Measurements from ENCODE around the gene SLC6A2. TPM values are rescaled to one million over a fixed set of nuclear protein-coding genes. Genes with fewer than 3 reads are reported as not detected.

The SLC6A2 gene
- total RNA-seq, 2 experiments from 2014 or later = not detected

DNA sequence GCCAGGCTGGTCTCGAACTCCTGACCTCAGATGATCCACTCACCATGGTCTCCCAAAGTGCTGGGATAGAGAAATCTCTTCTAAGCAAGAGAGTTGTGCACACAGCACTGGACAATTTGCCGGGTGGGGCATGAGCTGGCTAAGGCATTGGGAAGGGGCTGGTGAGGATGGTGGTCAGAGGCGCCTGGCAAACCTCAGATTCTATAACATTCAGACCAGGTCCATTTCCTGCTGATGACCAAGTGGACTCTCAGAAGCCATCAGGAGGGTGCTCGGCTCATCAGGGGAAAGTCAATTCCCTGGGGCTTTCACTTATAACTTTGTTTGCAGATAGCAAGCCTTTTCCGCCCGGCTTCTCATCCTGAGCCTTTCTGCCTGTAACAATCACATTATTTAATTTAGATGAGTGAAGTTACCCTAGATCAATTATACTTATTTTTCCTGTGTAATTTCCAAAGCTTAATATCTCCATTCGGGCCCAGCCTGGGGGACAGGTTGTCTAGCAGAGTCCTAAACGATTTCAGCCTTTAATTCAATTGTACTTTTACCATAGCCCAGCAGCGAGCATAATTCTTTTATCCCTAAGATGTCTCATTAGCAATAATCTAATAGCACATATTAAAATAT lies 15.0 kb upstream of the SLC6A2 start:
- TF ChIP-seq, protein P1, sequence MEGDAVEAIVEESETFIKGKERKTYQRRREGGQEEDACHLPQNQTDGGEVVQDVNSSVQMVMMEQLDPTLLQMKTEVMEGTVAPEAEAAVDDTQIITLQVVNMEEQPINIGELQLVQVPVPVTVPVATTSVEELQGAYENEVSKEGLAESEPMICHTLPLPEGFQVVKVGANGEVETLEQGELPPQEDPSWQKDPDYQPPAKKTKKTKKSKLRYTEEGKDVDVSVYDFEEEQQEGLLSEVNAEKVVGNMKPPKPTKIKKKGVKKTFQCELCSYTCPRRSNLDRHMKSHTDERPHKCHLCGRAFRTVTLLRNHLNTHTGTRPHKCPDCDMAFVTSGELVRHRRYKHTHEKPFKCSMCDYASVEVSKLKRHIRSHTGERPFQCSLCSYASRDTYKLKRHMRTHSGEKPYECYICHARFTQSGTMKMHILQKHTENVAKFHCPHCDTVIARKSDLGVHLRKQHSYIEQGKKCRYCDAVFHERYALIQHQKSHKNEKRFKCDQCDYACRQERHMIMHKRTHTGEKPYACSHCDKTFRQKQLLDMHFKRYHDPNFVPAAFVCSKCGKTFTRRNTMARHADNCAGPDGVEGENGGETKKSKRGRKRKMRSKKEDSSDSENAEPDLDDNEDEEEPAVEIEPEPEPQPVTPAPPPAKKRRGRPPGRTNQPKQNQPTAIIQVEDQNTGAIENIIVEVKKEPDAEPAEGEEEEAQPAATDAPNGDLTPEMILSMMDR (conservative IDR thresholded peaks at IDR 0.05; ENCODE audit: low read length) = no peak
- no peak for TF ChIP-seq EZH2phosphoT487 (IDR thresholded peaks at IDR 0.05; ENCODE audit: borderline replicate concordance, low read depth, low read length)

DNA sequence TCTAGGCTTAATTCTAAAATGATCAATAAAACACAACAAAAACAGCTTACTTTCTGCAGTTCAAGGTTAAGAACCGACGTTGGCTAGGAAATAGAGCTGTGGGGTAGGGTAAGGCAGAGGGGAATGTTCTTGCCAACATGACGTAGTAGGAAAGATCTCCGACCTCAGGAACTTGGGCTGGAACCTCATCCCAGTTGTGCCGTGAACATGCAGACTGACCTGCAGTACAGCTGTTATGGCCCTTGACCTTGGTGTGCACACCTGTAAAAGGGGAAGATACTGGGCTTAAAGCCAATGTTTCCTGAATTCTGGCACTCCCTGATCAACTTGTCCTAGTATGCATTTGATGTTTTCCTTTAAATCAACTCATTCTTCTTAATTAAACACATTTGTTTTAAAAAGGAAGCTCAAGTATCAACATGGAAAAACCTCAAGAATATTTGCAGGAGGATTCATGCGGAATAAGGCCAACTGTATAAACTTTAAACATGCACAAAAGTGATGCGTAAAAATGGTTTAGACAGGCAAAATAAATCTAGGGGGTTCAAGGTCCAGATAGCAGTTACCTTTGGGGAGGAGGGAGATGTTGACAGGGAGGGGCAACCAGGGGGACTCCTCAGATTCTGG lies 14.2 kb upstream of the SLC6A2 start:
- TF ChIP-seq, protein P1 (conservative IDR thresholded peaks at IDR 0.05; ENCODE audit: low read length) = no peak
- no peak for TF ChIP-seq EZH2phosphoT487 (IDR thresholded peaks at IDR 0.05; ENCODE audit: borderline replicate concordance, low read depth, low read length)
- no peak overlapping the region for H3K27ac ChIP-seq (ENCODE audit: low read depth, low read length, poor library complexity, severe bottlenecking)
- H3K9me3 ChIP-seq (ENCODE audit: low read length) = no peaks in the 10 kb centered on the region
- no peaks in the 10 kb centered on the region for H3K36me3 ChIP-seq (ENCODE audit: insufficient read depth, low read length)
- no peaks in the 10 kb centered on the region for H3K79me2 ChIP-seq (ENCODE audit: insufficient read depth, low read depth, low read length)
- BruUV-seq (replicated peaks) = no TSS peak
- H3K4me3 ChIP-seq (ENCODE audit: low read depth, low read length, poor library complexity, severe bottlenecking) = no peak overlapping the region
- DNase-seq (ENCODE audit: low spot score) = no peak
- no peaks in the 10 kb centered on the region for H4K20me1 ChIP-seq (ENCODE audit: insufficient read depth, low read length)
- CTCF ChIA-PET (ENCODE audit: unreplicated experiment) = no interaction called here
- no peak overlapping the region for H2AFZ ChIP-seq (ENCODE audit: low read length)
- intact Hi-C loops (cut with micrococcal nuclease; ENCODE audit: unreplicated experiment) = no loop called here
- POLR2A ChIA-PET = interaction anchor here (1.1 kb wide), 1 partner anchor 8 kb away, joined by 3 read pairs; no protein-coding TSS in a partner anchor
- H3K9me2 ChIP-seq (ENCODE audit: insufficient read depth, low read length) = no peaks in the 10 kb centered on the region
- H3K4me2 ChIP-seq (ENCODE audit: low read length) = no peak overlapping the region
- H3K4me1 ChIP-seq (ENCODE audit: insufficient read depth, low read length, poor library complexity, severe bottlenecking) = no peaks in the 10 kb centered on the region

More for the DNA sequence above, 15.0 kb upstream of the SLC6A2 start:
- H3K9me2 ChIP-seq (ENCODE audit: insufficient read depth, low read length) = no peaks in the 10 kb centered on the region
- POLR2A ChIA-PET = interaction anchor here (0.7 kb wide), 1 partner anchor 235 kb away, joined by 3 read pairs; no protein-coding TSS in a partner anchor
- no peaks in the 10 kb centered on the region for H3K36me3 ChIP-seq (ENCODE audit: insufficient read depth, low read length)
- H2AFZ ChIP-seq (ENCODE audit: low read length) = no peak overlapping the region
- no peaks in the 10 kb centered on the region for H3K4me1 ChIP-seq (ENCODE audit: insufficient read depth, low read length, poor library complexity, severe bottlenecking)
- CTCF ChIA-PET (ENCODE audit: unreplicated experiment) = no interaction called here
- H3K27ac ChIP-seq (ENCODE audit: low read depth, low read length, poor library complexity, severe bottlenecking) = no peak overlapping the region
- DNase-seq (ENCODE audit: low spot score) = no peak
- H4K20me1 ChIP-seq (ENCODE audit: insufficient read depth, low read length) = no peaks in the 10 kb centered on the region
- no peak overlapping the region for H3K4me2 ChIP-seq (ENCODE audit: low read length)
- H3K9me3 ChIP-seq (ENCODE audit: low read length) = no peaks in the 10 kb centered on the region
- H3K4me3 ChIP-seq (ENCODE audit: low read depth, low read length, poor library complexity, severe bottlenecking) = no peak overlapping the region
- no peaks in the 10 kb centered on the region for H3K79me2 ChIP-seq (ENCODE audit: insufficient read depth, low read depth, low read length)
- intact Hi-C loops (cut with micrococcal nuclease; ENCODE audit: unreplicated experiment) = no loop called here
- no TSS peak for BruUV-seq (replicated peaks)

DNA sequence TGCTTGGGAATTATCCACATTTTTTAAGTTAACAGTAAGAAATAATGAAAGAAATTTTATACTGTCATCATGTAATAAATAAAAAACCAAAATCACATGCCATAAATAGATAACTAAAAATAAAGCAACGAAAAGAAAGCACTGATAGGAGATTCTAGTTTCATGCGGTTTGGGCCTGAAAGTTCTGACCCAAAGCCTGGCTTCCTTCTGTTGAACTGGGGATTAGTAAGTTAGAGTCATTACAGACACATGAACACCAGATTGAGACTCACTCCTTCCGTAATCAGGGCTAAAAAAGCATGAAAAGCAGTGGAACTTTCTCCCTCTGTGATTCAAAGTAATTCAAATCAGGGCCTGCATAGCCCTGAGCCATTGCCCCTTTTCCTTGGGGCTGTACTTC lies 13.2 kb upstream of the SLC6A2 start:
- Histone ChIP-seq H4K20me1 (ENCODE audit: insufficient read depth, low read length) (no peaks in the 10 kb centered on the region), H3K79me2 (ENCODE audit: insufficient read depth, low read depth, low read length) (no peaks in the 10 kb centered on the region), H3K4me2 (ENCODE audit: low read length) (no peak overlapping the region), H2AFZ (ENCODE audit: low read length) (no peak overlapping the region), H3K9me3 (ENCODE audit: low read length) (no peaks in the 10 kb centered on the region), H3K36me3 (ENCODE audit: insufficient read depth, low read length) (no peaks in the 10 kb centered on the region), H3K27ac (ENCODE audit: low read depth, low read length, poor library complexity, severe bottlenecking) (no peak overlapping the region), H3K9me2 (ENCODE audit: insufficient read depth, low read length) (no peaks in the 10 kb centered on the region), H3K4me1 (ENCODE audit: insufficient read depth, low read length, poor library complexity, severe bottlenecking) (no peaks in the 10 kb centered on the region), H3K4me3 (ENCODE audit: low read depth, low read length, poor library complexity, severe bottlenecking) (no peak overlapping the region)
- POLR2A ChIA-PET = interaction anchor here (1.1 kb wide), 1 partner anchor 9 kb away, joined by 3 read pairs; no protein-coding TSS in a partner anchor
- no TSS peak for BruUV-seq (replicated peaks)
- no peak for TF ChIP-seq EZH2phosphoT487 (IDR thresholded peaks at IDR 0.05; ENCODE audit: borderline replicate concordance, low read depth, low read length)
- TF ChIP-seq, protein P1 (conservative IDR thresholded peaks at IDR 0.05; ENCODE audit: low read length) = no peak
- intact Hi-C loops (cut with micrococcal nuclease; ENCODE audit: unreplicated experiment) = no loop called here
- no peak for DNase-seq (ENCODE audit: low spot score)
- CTCF ChIA-PET (ENCODE audit: unreplicated experiment) = no interaction called here
